ENCODE data around the gene ZBED2. TPM values are rescaled to one million over a fixed set of nuclear protein-coding genes. Genes with fewer than 3 reads are reported as not detected.

Gene ZBED2
- total and polyA plus RNA-seq, 2 of the 8 experiments (the other 6 are each of a cell fraction or from before 2014, with no cell fraction given): not detected

GRCh38 chr3:111615880-111616279 is 20.7 kb upstream of the ZBED2 start:
- Histone ChIP-seq H2BK12ac (ENCODE audit: low read depth, low read length) (no peak overlapping the region), H4K8ac (ENCODE audit: extremely low read depth, insufficient read depth, low read length) (no peak overlapping the region), H2BK120ac (replicated peaks; ENCODE audit: low read depth, low read length) (no peak overlapping the region), H2BK5ac (ENCODE audit: low read depth, low read length) (no peak overlapping the region), H3K27me3 (replicated peaks in 1 of 4; ENCODE audit: control insufficient read depth in 3 of 4, extremely low read depth in 1 of 4, insufficient read depth in 3 of 4, low read length in 3 of 4) (no peaks in the 10 kb centered on the region), H3K4ac (replicated peaks; ENCODE audit: insufficient read length, low read depth, low read length) (no peak overlapping the region), H3K36me3 (ENCODE audit: control insufficient read depth in 2 of 4, insufficient read depth in 4 of 4, low read length in 3 of 4) (no peaks in the 10 kb centered on the region), H3K4me1 (replicated peaks in 1 of 4; ENCODE audit: control insufficient read depth in 3 of 4, insufficient read depth in 4 of 4, low read length in 3 of 4) (no peaks in the 10 kb centered on the region), H3K56ac (replicated peaks; ENCODE audit: insufficient read length, low read depth, low read length) (no peak overlapping the region), H3K23ac (ENCODE audit: insufficient read length) (no peak overlapping the region), H3K79me2 (ENCODE audit: control insufficient read depth in 1 of 2, insufficient read depth in 2 of 2, low read length in 2 of 2) (no peaks in the 10 kb centered on the region), H3K4me3 (ENCODE audit: extremely low read depth in 1 of 4, insufficient read depth in 2 of 4, low read depth in 3 of 4, low read length in 4 of 4) (no peak overlapping the region), H4K91ac (replicated peaks; ENCODE audit: insufficient read length, low read length) (no peak overlapping the region), H3K18ac (ENCODE audit: extremely low read depth, low read length) (no peak overlapping the region), H3K27ac (ENCODE audit: low read depth, low read length) (no peak overlapping the region), H2BK15ac (ENCODE audit: low read length) (no peak overlapping the region), H3K4me2 (ENCODE audit: insufficient read depth in 1 of 2, low read depth in 2 of 2, low read length in 2 of 2) (no peak overlapping the region), H3K9me3 (ENCODE audit: insufficient read depth in 2 of 2, low read depth in 1 of 2, low read length in 1 of 2) (peaks cover 0 to 6% of the 10 kb centered on the region in 2 experiments; a peak in 1 of 4 replicates), H3K23me2 (ENCODE audit: low read depth, low read length) (no peaks in the 10 kb centered on the region), H2BK20ac (ENCODE audit: low read length) (no peak overlapping the region), H4K5ac (ENCODE audit: insufficient read length, low read depth, low read length) (no peak overlapping the region), H2AFZ (ENCODE audit: low read length) (no peak overlapping the region), H3K9ac (replicated peaks in 1 of 4; ENCODE audit: extremely low read depth in 1 of 4, low read depth in 3 of 4, low read length in 3 of 4) (no peak overlapping the region), H3K79me1 (ENCODE audit: low read depth, low read length) (no peaks in the 10 kb centered on the region), H2AK5ac (ENCODE audit: low read depth, low read length) (no peak overlapping the region), H3K14ac (ENCODE audit: insufficient read length) (no peak overlapping the region), H4K20me1 (replicated peaks in 1 of 2; ENCODE audit: control insufficient read depth in 1 of 2, insufficient read depth in 2 of 2, low read length in 2 of 2) (no peaks in the 10 kb centered on the region)
- DNase-seq (ENCODE audit: low read depth in 1 of 2, low spot score in 2 of 2) (no peak), FAIRE-seq (no peak)
- ChIA-PET CTCF (ENCODE audit: partially characterized antibody) (interaction anchor here (1.0 to 1.3 kb wide), 2 partner anchors 15 to 38 kb away, joined by 3 to 4 read pairs; no protein-coding TSS in a partner anchor), POLR2A (ENCODE audit: partially characterized antibody) (no interaction called here)
- 83% methylated on average over 3 of the region's 3 CpGs; no CpG with 5 or more reads in 1 of the 2 experiments for WGBS, 2 experiments (ENCODE audit: extremely low coverage in 1 of 2, insufficient coverage in 1 of 2, insufficient read length in 1 of 2, insufficient replicate concordance in 2 of 2, low coverage in 1 of 2, low lambda C conversion rate in 2 of 2, missing lambda C conversion rate in 1 of 2)
- no peak for TF ChIP-seq SAP30 (IDR thresholded peaks at IDR 0.05; ENCODE audit: insufficient read depth, insufficient replicate concordance, low read length)
- no peak for TF ChIP-seq RBBP5 (IDR thresholded peaks at IDR 0.05; ENCODE audit: borderline replicate concordance, low read depth, low read length)
- TF ChIP-seq SIN3A (conservative IDR thresholded peaks at IDR 0.05 in 1 of 2, IDR thresholded peaks at IDR 0.05 in 1 of 2; ENCODE audit: low read depth in 1 of 2, low read length in 2 of 2): no peak
- no peak for TF ChIP-seq RXRA (IDR thresholded peaks at IDR 0.05; ENCODE audit: insufficient read depth, low read depth, low read length)
- TF ChIP-seq EZH2 (IDR thresholded peaks at IDR 0.05; ENCODE audit: low read depth, low read length, severe bottlenecking): no peak
- TF ChIP-seq ATF2 (IDR thresholded peaks at IDR 0.05; ENCODE audit: low read length): no peak
- TF ChIP-seq SP2 (IDR thresholded peaks at IDR 0.05; ENCODE audit: low read length): no peak
- no peak for TF ChIP-seq SUZ12 (IDR thresholded peaks at IDR 0.05; ENCODE audit: low read length)
- TF ChIP-seq HDAC2 (IDR thresholded peaks at IDR 0.05; ENCODE audit: borderline replicate concordance in 1 of 2, low read depth in 2 of 2, low read length in 2 of 2): no peak
- TF ChIP-seq BRCA1 (IDR thresholded peaks at IDR 0.05; ENCODE audit: low read depth, low read length): no peak
- TF ChIP-seq SP1 (IDR thresholded peaks at IDR 0.05; ENCODE audit: low read depth, low read length): no peak
- TF ChIP-seq ASH2L (IDR thresholded peaks at IDR 0.05; ENCODE audit: low read length): no peak

All from H1 (cell line).